NCI-H1436 treated with DMSO at 0.1 percent for 48 hours (cell line): ENCODE data around the gene ZNF222.

Source experiments
- DNase-seq: peaks from one replicate; lab custom pipeline; 2025; lab: John Stamatoyannopoulos, UW

The ZNF222 gene

DNA sequence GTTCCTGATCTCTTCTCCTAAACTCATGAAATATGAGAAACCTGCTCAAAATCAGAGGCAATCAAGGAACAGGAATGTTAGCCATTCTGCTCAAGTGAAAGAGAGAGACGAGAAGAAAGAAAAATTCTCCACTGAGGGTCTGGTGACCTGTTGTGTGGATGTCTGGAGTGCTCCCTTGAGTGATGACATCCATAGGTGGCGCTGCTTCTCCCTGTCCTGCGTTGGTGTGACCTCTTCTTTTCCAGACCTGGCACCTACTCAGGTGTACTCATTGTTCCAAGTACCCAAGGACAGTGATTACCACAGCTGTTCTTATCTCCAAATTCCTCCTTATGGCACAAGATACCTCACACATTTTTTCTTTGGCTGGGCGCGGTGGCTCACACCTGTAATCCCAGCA is 30.7 kb downstream of the ZNF222 start:
- DNase-seq: no peak

DNA sequence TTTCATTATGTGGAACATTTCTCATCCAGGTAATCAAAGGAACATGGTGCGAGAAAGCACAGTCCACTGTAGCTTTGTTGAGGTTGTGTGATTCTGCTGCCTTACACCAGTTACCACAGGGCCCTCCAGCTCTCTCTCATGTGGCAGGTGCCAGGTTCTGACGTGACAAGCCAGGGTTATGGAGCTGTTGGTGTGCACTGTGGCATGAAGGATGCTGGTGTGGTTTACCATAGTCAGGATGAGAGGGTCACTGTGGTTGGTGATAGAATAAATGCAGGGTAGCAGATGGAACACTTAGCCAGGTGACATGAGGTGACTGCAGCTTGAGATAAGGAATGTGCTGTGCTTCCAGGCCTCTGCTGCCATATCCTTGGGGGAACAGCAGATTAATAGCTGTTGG is 34.0 kb downstream of the ZNF222 start:
- no peak for DNase-seq

DNA sequence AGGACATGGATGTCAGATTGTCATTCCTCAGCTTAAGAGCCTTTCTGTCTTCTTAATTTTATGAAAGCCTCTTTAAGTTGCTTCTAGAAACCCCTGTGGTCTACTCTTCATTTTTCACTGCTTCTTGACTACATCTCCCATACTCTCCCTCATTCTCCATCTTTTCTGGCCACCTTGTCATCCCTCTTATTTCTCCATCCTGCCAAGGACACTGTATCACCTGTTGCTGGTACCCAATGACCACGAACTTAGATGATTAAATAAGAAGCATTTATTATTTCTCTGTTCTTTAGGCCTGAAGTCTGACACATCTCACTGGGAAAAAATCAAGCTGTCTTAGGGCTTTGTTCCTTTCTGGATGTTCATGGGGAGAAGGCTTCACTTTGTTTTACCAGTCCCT is 35.9 kb downstream of the ZNF222 start:
- no peak for DNase-seq

DNA sequence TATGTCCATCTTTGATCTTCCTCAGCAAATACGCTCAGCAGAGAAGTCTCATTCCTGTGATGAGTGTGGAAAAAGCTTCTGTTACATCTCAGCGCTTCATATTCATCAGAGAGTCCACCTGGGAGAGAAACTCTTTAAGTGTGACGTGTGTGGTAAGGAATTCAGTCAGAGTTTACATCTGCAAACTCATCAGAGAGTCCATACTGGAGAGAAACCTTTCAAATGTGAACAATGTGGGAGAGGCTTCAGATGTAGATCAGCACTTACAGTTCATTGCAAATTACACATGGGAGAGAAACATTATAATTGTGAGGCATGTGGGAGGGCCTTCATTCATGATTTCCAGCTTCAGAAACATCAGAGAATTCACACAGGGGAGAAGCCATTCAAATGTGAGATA is 41.1 kb downstream of the ZNF222 start:
- DNase-seq: no peak

DNA sequence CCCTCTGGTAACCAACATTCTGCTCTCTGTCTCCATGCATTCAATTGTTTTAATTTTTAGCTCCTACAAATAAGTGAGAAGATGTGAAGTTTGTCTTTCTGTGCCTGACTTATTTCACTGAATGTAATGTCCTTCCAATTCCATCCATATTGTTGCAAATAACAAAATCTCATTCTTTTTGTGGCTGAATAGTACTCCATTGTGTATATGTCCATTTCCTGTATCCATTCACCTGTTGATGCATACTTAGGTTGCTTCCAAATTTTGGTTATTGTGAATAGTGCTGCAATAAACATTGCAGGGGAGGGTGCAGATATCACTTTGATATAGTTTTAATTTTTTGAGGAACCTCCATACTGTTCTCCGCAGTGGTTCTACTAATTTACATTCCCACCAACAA is 44.2 kb downstream of the ZNF222 start:
- no peak for DNase-seq

DNA sequence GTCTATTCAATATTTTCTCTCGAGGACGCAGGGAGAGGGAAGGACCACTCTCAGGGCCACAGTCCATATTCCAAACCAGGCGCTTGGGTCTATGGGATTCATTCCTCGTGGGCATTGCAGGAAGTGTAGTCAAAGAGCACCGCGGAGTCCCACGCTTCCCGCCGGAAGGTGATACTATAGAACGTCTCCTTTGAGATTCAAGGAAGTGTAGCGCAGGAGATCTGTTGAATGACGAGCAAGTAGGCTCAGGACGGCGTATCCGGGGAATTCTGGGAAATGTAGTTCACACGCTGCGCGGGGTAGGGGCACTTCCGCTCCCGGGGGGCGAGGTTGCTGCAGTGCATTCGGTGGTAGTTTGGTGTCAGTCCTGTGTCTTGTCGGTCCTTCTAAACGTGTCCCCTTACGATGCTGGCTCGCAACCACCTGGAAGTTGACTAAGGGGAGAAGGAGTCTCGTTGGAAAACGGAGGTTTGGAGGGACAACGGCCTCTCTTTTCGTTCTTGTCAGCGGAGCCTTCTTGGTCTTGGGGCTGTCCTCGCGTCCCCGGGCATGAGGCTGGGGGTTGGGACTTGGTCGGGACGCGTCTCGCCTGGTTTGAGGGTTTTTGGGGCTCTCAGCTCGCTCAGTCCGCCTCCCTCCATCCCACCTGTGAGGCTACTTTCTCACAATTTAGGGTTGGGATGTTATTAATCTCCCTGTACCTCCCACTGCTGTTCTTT is 46.8 kb downstream of the ZNF222 start, which contains the start of gene ZNF284:
ZNF284 (plus strand) TSS at position 336 of the 719 bp plus-strand sequence. CDS start 4,231 bp downstream, outside the sequence.
- peak; percentile 55 for DNase-seq

DNA sequence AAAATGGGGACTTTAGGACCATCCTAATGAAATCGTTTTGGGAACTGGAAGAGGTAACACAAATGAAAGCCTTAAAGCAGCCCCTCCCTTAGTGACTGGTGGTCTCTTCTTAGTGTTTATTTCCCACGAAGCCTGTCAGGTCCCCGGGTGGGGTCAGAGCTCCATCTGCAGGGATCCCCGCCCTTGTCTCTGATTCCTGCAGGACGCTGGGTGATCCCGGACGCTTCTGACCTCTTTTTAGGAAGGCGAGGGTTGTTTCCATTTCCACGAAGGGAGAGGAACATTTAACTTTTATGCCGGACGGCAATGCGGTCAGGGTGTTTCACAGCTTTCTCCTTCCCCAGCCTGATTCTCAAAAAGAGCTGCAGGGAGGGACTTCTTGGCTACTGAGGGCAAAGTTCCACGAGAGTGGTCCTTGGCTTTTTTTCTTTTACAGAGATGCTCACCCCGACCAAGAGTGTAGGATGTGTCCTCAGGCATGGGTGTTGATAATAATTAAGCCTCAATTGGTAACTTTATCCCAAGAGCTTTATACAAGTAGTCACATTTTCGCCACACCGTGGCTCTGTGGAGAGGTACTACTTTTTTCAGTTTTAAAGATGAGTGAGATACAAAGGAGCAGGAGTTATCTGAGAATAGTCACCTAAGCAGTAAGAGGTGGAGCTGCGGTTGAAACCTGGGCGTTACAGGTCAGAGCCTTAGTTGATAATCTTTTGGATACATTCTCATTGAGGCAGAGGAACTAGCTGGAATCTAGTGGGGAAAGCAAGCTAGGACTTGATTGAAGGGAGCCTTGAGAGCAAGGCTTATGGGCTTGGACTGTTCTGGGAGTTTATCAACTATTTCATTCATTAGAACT is 47.6 kb downstream of the ZNF222 start:
- DNase-seq: no peak

DNA sequence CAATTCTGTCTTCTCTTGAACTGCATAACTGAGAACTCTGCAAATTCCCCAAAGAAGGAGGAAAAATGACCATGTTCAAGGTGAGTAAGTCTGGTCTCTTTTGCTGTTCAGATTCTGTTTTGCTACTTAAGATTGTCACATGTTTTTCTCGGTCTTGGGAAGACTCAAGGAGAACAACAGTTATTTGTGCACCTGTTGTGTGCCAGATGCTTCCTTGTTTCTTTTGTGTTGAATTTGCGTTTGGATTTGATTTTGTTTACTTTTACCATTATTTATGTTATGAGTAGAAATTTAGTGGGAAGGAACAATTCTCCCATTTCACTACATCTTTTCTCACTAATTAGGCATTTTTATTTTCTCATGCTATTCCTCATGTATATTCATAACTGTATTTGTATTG is 51.1 kb downstream of the ZNF222 start:
- no peak for DNase-seq
